Activated gamma-delta T cell treated with Interleukin-2 at 50 U/mL for 16 hours (primary cell): ENCODE data around the gene MRPL27.

Source experiments
- DNase-seq: peaks from one replicate; pipeline ENCODE4 v3.0.0-alpha.2; 2020

Gene MRPL27

DNA sequence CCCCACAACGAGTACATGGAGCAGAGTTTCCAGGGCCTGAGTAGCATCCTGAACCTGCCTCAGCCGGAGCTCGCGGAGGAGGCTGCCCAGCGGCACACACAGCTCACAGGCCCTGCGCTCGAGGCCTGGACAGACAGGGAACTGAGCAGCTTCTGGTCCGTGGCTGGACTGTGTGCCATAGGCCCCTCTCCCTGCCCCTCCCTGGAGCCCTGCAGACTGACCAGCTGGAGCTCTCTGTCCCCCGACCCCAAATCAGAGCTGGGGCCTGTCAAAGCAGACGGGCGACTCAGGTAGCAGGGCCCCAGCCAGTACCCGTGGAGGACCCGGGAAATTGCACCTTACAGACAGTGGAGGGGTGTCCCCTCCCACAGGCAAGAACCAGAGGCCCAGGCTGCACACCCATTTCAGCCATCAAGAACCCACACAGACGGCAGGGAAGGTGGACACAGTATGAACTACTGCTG is 13.0 kb downstream of the MRPL27 start:
- DNase-seq = no peak

DNA sequence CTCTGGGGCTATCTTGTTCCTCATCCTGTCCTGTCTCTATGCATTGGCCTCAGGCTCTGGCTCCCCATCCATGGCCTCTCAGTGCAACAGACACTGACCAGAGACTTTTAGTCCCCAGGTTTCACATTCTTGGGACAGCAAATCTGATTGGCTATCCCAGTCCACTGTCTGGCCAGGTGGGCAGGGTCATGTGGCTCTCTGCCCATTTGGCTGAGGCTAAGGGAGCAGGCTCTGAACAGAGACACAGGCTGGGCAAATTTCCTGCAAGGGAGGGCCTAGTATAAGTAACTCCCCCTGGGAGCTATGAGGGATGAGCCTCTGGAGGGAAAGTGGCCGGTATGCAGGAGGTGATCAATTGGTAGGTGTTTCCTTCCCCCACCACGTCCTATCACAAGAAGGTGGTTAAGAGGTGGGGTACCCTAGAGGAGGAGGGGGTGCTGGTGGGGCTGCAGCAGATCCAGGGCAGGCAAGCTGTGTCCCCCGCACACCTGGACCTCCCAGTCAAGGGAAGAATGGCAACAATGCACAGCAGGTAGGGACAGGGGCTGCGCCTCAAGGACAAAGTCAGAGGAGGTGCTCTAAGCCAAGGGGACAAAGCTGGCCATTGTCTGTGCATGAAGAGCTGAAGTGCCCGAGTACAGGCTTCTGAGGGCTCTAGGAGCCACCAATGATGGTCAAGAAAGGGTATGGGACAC is 13.8 kb downstream of the MRPL27 start:
- no peak for DNase-seq

DNA sequence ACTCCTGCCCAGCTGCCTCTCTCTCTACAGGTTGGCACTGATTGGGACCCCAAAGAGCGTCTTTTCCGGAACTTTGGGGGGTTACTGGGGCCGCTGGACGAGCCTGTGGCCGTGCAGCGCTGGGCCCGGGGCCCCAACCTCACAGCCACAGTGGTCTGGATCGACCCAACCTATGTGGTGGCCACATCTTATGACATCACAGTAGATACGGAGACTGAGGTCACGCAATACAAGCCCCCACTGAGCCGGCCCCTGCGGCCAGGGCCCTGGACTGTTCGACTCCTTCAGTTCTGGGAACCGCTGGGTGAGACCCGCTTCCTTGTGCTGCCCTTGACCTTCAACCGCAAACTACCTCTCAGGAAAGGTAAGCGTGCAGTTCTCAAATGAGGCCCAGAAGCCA is 14.8 kb downstream of the MRPL27 start:
- DNase-seq = no peak

DNA sequence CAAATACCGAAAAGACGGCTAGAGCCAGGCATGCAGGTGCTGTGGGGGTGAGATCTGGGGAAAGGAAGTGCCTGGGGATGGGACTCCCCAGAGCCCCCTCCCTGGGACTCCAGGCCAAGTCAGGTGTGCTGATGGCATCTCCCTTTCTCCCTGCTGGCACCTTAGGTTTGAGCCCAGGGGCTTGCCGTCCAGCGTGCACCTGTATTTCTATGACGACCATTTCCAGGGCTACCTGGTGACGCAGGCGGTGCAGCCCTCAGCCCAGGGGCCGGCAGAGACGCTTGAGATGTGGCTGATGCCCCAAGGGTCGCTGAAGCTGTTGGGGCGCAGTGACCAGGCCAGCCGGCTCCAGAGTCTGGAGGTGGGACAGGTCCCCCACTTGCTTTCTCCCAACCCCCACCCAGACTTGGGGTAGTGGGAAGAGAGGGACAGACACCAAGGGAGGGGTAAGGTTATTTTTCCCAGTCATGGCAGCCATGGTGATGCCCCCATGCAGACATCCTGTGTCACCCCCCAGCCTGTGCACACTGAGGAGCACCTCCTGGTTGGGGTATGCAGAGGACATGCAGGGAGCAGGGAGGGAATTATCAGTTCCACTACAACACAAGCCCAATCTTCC is 16.0 kb downstream of the MRPL27 start:
- no peak for DNase-seq

DNA sequence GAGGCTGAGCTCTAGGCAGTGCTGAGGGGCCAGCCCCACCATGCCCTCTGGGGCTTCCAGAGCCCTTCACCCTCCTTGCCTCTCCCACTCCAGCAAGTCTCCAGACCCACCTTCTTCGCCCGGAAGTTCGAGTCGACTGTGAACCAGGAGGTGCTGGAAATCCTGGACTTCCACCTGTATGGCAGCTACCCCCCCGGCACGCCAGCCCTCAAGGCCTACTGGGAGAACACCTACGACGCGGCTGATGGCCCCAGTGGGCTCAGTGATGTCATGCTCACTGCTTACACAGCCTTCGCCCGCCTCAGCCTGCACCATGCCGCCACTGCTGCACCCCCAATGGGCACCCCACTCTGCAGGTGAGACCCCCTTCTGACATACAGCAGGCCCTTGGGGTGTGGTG is 16.6 kb downstream of the MRPL27 start:
- no peak for DNase-seq

DNA sequence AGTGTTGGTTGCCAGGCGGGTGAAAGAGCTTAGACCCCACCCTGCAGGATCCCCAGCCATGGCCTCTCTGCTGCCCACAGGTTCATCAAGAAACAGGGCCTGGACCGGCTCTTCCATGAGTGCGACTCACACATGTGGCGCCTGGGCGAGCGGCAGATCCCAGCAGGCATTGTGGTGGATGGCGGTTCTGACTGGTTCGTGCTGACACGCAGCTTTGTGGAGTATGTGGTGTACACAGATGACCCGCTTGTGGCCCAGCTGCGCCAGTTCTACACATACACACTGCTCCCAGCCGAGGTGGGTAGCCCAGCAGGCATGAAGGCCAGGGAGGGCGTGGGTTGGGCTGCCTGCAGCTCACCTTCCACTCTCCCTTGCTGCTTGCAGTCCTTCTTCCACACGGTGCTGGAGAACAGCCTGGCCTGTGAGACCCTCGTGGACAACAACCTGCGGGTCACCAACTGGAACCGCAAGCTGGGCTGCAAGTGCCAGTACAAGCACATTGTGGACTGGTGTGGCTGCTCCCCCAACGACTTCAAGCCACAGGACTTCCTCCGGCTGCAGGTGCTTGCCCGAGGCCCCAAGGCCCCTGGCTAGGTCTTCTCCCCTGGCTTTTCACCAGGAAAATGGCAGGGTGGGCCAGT is 17.2 kb downstream of the MRPL27 start:
- no peak for DNase-seq

DNA sequence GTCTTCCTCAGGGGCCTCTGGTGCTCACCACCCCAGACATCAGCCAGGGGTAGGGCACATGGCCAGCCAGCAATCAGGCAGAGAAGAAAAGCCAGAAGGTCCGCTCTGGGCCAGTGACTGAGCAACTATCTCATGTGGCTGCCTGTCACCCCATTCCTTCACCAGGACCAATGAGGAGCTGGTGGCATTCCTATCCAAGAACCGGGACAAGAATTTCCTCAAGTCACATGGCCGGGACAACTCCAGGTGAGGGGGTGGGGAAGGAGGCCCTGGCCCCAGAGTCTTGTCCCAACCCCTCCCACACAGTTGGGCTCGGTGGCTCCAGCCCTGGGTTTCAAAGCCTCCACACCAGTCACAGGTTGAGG is 17.7 kb downstream of the MRPL27 start:
- DNase-seq = no peak

DNA sequence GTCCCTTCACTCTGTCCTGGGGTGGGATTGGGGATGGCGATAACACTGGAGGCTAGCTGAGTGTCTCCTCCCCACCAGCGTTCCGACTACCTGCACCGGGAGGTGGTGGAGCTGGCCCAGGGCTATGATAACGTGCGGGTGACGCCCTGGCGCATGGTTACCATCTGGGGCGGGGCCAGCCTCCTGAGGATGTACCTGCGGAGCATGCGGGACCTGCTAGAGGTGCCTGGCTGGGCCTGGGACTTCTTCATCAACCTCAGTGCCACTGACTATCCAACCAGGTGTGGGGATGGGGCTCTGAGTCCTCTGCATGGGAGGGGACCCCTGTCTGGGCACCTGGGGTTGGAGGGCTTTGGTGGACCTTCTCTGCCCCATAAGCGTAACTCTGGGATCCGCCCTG is 18.2 kb downstream of the MRPL27 start:
- no peak for DNase-seq

DNA sequence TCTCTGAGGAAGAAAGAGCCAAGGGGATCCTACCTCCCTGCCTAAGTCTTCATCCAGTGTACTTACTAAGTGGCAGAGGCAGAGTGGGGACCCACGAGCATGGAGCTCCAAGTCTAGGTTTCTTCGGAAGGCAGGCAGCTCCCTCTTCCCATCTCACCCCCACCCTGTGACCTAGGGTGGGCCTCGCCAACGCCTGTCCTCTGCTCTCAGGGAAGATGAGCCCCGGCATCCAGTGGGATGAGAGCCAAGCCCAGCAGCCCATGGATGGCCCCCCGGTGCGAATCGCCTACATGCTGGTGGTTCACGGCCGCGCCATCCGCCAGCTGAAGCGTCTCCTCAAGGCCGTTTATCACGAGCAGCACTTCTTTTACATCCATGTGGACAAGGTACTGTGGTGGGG is 18.8 kb downstream of the MRPL27 start:
- no peak for DNase-seq

DNA sequence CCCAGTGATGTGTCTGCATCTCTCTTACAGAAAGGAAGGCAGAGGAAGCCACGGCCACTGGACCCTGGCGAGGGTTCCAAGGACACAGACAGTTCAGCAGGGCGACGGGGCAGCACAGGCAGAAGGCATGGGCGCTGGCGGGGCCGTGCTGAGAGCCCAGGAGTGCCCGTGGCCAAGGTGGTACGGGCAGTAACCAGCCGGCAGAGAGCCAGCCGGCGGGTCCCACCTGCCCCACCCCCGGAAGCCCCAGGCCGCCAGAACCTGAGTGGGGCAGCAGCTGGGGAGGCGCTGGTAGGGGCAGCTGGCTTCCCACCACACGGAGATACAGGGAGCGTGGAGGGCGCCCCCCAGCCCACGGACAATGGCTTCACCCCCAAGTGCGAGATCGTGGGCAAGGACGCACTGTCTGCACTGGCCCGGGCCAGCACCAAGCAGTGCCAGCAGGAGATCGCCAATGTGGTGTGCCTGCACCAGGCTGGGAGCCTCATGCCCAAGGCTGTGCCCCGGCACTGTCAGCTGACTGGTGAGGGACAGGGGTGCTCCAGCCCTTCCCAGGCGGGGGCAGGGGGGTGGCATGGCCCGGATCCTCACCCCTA is 19.3 kb downstream of the MRPL27 start:
- no peak for DNase-seq

DNA sequence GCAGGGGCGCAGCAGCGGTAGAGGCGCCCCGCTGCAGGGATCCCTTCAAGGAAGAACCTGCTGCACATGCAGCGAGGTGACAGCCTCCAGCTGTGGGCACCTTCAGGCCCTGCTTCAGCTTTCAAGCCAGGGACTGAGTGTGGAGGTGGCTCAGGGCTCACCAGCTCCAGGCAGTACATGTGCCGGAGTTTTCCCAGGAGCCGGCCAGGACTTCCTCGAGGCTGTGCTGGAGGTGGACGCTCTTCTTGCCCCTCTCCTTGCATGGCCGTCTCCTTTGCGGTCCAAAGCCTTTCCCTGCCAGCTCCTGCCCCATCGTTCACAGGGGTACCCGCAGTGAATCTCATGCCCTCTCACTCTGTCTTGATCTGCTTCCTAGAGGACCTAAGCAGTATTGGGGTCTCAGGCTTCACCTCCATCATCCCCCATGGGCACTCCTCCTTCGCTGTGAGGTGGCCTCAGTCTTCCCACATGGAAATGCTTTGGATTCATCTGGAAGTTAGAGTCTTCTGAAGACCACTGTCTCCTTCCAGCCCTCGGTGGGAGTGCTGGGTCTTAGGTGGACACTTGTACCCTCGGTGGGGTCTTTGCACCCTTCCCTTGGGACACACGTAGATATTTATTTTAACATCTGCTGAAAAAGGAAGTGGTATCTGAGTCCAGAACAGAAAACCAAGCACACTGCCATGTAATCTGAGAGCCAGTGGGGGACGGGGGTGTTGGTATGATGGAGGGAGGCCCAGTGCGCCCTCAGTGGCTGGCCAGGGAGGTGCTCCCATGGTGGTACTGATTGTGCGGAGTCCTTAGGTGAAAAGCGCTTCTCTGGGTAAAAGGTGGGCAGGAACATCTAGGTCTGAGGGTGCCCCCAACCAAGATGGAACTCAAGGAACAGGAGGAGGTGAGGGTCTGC is 20.0 kb downstream of the MRPL27 start:
- no peak for DNase-seq

DNA sequence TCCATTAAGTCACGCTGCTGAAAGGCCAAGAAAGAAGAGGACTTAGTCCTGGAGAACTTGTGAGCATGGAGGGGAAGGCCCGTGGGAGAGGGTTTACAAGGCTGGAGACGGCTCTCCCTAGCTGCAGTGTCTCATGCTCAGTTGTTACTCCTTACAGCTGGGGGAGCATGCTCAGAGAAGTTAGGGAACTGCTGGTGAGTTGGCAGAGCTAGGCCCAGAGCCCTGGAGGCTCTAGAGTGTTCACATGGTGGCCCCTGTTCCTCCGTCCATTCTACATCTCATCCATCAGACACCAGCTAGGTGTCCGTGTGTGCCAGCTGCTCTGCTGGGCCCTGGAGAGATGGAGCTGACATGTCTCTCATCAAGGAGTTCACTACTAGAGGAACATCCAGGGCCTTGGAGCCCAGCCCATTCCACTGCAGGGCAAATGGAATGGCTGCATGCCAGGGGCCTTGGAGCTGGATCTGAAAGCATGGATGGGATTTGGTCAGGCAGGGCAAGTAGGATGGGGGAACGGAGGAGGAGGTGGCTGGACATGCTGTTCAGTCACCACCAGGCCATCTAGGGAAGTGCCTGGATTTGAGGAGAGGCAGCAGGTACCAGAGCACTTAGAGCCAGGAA is 20.8 kb downstream of the MRPL27 start:
- DNase-seq = no peak

DNA sequence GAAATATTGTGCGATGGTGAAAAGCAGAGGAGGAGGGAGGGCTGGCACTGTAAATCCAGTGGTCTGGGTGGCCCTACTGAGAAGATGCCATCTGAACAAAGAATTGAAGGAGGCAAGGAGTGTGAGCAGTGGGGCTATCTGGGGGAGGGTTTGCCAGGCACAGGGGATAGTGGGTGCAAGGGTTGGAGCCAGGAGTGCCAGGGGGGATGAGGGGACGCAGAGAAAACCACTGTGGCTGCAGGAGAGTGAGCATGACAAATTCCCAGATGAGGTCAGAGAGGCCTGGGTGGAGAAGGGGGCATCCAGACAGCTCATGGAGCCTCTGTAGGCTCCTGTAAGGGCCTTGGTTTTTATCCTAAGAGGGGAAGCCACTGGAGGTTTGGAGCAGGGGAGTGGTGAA is 22.3 kb downstream of the MRPL27 start:
- DNase-seq = no peak

DNA sequence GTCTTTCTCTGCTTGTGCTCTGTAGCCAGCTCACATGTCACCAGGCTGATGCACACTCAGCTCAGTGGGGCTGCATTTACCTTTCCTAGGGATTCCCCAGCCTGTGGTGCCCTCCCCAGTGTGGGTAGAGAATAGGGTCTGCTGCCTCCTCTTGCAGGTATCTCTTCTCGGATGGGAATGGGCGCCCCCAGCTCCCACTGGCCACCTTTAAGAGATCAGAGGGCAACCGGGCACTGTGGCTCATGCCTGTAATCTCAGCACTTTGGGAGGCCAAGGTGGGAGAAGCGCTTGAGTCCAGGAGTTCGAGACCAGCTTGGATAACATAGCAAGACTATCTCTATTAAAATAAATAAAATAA is 23.8 kb downstream of the MRPL27 start:
- DNase-seq = no peak

DNA sequence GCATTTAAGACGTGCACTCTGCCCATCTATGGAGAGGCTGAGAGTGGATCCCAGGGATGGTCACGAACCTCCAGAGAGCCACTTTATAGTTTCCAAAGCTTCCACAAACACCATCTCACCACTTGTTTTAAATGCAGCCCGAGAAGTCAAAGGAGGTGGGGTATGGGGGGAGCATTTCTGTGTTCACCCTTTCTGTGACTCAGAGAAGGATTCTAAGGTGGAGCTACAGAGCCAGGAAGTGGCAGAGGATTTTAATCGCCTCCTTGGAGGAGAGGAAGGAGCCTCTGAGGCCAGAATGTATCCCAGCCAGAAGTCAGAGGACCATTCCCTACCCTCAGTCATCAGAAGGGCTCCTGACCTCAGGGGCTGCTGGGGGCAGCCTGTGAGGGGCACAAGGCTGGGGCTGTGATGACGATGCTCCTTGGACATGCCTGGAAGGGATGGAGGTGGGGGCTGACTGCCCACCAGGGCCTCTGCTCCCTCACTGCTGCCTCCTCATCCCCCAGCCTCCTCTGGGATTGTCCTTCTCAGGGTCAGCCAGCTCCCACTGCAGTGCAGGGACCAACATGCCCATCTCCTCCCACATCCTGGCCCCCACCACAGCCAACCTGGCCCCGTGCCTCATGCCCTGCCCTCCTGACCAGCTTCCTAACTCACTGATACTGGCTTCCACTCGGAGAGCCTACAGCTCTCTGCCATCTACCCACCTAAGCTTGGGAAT is 24.3 kb downstream of the MRPL27 start:
- DNase-seq = no peak

DNA sequence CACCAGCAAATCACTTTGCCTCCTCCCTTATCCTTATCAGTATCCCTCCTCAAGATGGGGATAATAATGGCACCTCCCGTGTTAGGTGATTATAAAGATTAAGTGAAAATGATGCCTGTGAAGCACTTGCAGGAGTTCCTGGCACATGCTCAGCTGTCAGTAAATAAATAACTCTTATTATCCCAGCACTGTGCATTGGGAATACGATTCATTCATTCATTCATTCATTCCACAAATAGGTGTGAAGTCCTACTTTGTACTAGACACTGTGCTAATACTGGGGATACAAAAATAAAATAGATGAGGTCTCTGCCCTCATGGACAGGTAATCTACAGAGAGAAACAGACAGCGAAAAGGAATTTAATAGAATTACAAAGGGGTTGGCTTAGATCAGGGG is 25.1 kb downstream of the MRPL27 start:
- no peak for DNase-seq

DNA sequence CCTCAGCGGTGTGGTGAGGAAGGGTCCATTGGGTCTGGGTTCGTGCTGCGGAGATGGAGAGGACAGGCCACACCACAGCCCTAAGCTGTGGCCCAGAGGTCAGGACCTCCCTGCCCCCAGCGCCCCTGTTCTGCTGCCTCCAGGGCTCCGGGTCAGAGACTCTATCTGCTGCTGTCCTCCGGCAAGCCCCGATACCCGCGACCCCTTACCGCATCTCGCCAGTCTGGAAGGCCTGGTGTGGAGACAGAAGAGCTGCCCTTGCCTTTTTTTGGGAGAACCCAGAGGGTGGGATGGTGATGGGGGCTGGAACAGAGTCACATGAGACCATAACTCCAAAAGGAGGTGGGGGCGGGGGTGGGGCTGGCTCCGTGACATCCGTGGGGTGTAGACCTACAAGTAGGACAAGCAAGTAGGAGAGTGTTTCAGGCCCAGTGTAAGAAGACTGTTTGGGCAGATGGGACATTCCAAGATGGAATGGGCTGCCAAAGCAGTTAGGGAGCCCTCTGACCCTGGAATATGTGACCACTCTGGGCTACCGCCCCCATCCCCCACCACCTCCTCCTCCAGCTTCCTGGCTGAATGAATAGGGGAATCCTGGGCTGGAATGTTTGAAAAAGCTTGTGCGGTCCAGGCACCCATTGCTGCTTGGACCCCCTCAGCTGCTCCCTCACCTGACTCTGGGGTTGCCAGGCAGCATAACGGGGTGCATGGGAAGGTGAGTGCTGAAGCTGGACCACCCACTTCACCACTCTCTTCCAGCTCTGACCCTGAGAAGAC is 25.7 kb downstream of the MRPL27 start:
- DNase-seq = no peak

DNA sequence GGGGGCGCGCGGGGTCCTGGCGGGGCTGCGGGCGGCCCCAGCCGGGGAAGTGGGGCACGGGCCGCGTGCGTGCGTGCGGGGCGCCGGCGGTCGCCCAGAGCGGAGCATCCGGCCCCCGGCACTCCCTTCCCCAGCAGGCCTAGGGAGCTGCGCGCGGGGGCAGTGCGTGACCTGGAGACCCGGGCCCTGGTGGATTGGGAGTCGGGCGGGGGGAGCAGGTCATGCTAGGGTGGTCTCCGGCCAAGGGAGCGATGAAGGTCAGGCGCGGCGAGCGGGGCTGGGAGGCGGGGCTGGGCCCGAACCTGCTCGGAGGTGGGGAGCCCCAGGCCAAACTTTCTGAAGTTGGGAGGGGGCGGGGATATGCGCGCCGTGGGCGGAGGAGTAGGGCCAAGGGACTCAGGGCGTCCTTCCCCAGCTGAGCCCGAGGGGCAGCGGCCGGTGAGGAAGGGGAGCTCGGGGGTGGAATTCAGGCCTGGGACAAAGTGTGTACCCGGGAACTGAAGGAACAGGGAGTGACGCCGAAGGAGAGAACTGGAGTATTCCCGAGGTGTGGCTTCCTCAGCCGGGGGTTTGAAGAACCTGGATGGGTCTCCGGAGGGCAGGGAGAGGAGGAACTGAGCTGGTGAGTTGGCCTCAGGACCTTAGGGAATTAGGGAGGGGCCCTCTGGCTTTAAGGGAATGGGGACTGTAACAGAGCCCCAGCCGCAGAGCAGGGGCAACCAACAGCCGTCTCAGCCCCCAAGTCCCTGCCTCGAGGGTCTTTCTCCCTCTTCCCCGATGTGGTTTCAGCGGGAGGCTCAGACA is 26.5 kb downstream of the MRPL27 start:
- DNase-seq = peak; percentile 49

DNA sequence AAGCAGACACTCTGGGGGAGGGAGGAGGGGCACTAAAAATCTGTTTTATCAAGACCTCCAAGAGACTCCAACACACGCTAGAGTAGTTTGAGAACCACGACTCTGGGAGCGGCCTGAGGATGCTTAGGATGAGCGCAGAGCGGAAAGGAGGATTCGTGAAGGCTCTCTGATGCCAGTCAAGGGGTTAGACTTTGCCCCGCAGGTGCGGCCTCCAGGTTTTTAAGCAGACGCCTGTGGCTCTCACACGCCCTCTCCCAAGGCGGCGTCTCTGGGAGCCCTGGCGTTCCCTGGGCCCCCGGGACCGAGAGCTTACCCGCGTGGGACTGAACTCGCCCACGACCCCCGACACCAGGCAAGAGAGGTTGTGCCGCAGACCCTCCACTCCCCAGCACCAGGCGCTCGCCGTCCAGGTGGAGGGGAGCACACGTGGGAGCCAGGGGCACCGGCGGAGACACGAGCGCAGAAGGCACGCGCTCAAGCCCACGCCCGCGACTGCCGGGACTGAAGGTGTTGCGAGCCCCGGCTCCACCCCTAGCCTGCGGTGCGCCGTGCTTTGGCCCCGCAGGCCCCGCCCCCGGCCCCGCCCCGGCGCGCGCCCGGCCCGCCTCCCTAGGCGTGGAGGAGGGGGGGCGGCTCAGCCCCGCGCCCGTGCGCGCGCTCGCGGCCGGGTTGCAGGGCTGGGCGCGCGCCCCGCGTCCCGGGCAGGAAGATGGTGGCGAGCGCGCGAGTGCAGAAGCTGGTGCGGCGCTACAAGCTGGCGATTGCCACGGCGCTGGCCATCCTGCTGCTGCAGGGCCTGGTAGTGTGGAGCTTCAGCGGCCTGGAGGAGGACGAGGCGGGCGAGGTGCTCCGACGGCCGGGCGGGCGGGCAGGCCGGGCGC is 27.3 kb downstream of the MRPL27 start, which contains the start of gene XYLT2:
XYLT2 (plus strand) TSS at position 695 of the 881 bp plus-strand sequence; CDS start at position 710, 15 bp downstream.
- peak; percentile 92 for DNase-seq
